Cardiac atrium fibroblast (primary cell): ENCODE results near the gene GLYATL3. TPM values are rescaled to one million over a fixed set of nuclear protein-coding genes. Genes with fewer than 3 reads are reported as not detected.

Experiments used
- total RNA-seq: library from RNA; depleted of rRNA; stranded (reverse); fragments of >200 nt; gene quantifications from 2 replicates; pipeline ENCODE4 v1.2.3, GENCODE V29; 2015

GLYATL3 gene
- not detected in 2 replicates for total RNA-seq

GRCh38 chr6:49499623-49500022, at the start of gene GLYATL3:
TSS of gene GLYATL3 (plus strand) at chr6:49499923. CDS start at chr6:49511991, 12,068 bp downstream.

GRCh38 chr6:49462927-49463611, 36.7 kb upstream of the GLYATL3 start, which contains the start of the genes CENPQ and MMUT:
TSS of gene CENPQ (plus strand) at chr6:49463370. CDS start at chr6:49470177, 6,807 bp downstream.
TSS of gene MMUT (minus strand) at chr6:49463253. CDS start at chr6:49459466, 3,787 bp downstream.

GRCh38 chr6:49550492-49551077, 50.9 kb downstream of the GLYATL3 start, which contains the start of gene C6orf141:
TSS of gene C6orf141 (plus strand) at chr6:49550668. CDS start at chr6:49550793, 125 bp downstream.

Other genes starting within 250 kb of the GLYATL3 start
- gene MMUT, start 36.7 kb upstream of the GLYATL3 start, total RNA-seq = 6.5 and 7.6 TPM in 2 replicates
- gene CENPQ, start 36.6 kb upstream of the GLYATL3 start, total RNA-seq = 2.8 and 5.6 TPM in 2 replicates
- gene C6orf141, start 50.7 kb downstream of the GLYATL3 start, total RNA-seq = 4.5 TPM in 1 of 2 replicates, not detected in the other
- not detected in 2 replicates for gene RHAG, start 136.9 kb downstream of the GLYATL3 start, total RNA-seq
- gene CRISP2, start 213.6 kb downstream of the GLYATL3 start, total RNA-seq = not detected in 2 replicates
- not detected in 2 replicates for gene CRISP3, start 244.5 kb downstream of the GLYATL3 start, total RNA-seq